ENCODE data around the gene ITGAD. TPM values are rescaled to one million over a fixed set of nuclear protein-coding genes. Genes with fewer than 3 reads are reported as not detected.

ITGAD gene
- total RNA-seq, 1 donor from 2014 or later = not detected

GRCh38 chr16:31371008-31371407 lies 22.1 kb upstream of the ITGAD start:
- Mint-ChIP-seq H3K4me3 (no peak overlapping the region), H3K27me3 (ENCODE audit: low read depth) (peaks cover 26% of the 10 kb centered on the region), H3K4me1 (no peaks in the 10 kb centered on the region), H3K27ac (ENCODE audit: unreplicated experiment) (no peak overlapping the region), H3K9me3 (no peaks in the 10 kb centered on the region), H3K36me3 (ENCODE audit: low read depth) (no peaks in the 10 kb centered on the region)
- TF ChIP-seq CTCF (conservative IDR thresholded peaks at IDR 0.05) = no peak
- no peak for DNase-seq (ENCODE audit: low read depth, low spot score)

- no peak for DNase-seq (ENCODE audit: low read depth, low spot score)
- TF ChIP-seq CTCF (conservative IDR thresholded peaks at IDR 0.05) = no peak
- no peak overlapping the region for H3K4me3 Mint-ChIP-seq
- H3K9me3 Mint-ChIP-seq = no peaks in the 10 kb centered on the region
- H3K27ac Mint-ChIP-seq (ENCODE audit: unreplicated experiment) = no peak overlapping the region
- peaks cover 25% of the 10 kb centered on the region for H3K27me3 Mint-ChIP-seq (ENCODE audit: low read depth)
- no peaks in the 10 kb centered on the region for H3K4me1 Mint-ChIP-seq
- H3K36me3 Mint-ChIP-seq (ENCODE audit: low read depth) = no peaks in the 10 kb centered on the region
These were observed 21.3 kb upstream of the ITGAD start for GRCh38 chr16:31371619-31372484.

- TF ChIP-seq CTCF (conservative IDR thresholded peaks at IDR 0.05) = no peak
- Mint-ChIP-seq H3K9me3 (no peaks in the 10 kb centered on the region), H3K4me1 (no peaks in the 10 kb centered on the region), H3K27me3 (ENCODE audit: low read depth) (peaks cover 25% of the 10 kb centered on the region), H3K4me3 (no peak overlapping the region), H3K27ac (ENCODE audit: unreplicated experiment) (no peak overlapping the region), H3K36me3 (ENCODE audit: low read depth) (no peaks in the 10 kb centered on the region)
- no peak for DNase-seq (ENCODE audit: low read depth, low spot score)
These were observed 19.9 kb upstream of the ITGAD start for GRCh38 chr16:31373235-31373634.

- DNase-seq (ENCODE audit: low read depth, low spot score) = no peak
- no peak for TF ChIP-seq CTCF (conservative IDR thresholded peaks at IDR 0.05)
- Mint-ChIP-seq H3K27ac (ENCODE audit: unreplicated experiment) (no peak overlapping the region), H3K9me3 (no peaks in the 10 kb centered on the region), H3K36me3 (ENCODE audit: low read depth) (no peaks in the 10 kb centered on the region), H3K4me3 (no peak overlapping the region), H3K27me3 (ENCODE audit: low read depth) (peaks cover 25% of the 10 kb centered on the region), H3K4me1 (no peaks in the 10 kb centered on the region)
These were observed 17.9 kb upstream of the ITGAD start for GRCh38 chr16:31375231-31375630.

- no peak for DNase-seq (ENCODE audit: low read depth, low spot score)
- Mint-ChIP-seq H3K9me3 (no peaks in the 10 kb centered on the region), H3K4me1 (no peaks in the 10 kb centered on the region), H3K27me3 (ENCODE audit: low read depth) (peaks cover 23% of the 10 kb centered on the region), H3K36me3 (ENCODE audit: low read depth) (no peaks in the 10 kb centered on the region), H3K27ac (ENCODE audit: unreplicated experiment) (no peak overlapping the region), H3K4me3 (no peak overlapping the region)
- no peak for TF ChIP-seq CTCF (conservative IDR thresholded peaks at IDR 0.05)
These were observed 16.4 kb upstream of the ITGAD start for GRCh38 chr16:31376705-31377104.
